OCI-LY3 (cell line): ENCODE results near the gene TCL1B.

Experiments used
- EZH2phosphoT487 ChIP-seq: fragments of 200-600 bp; shearing (Covaris generic); IDR thresholded peaks from 2 replicates; pipeline ENCODE4 v1.6.1; 2018; ENCODE audit warnings: antibody characterized with exemption, mixed run types, low read depth
- TF ChIP-seq, protein P1 (sequence below): fragments of 200-600, 300-600 bp; sonication (generic); IDR thresholded peaks from 2 replicates; pipeline ENCODE4 v1.5.1; 2014; ENCODE audit warnings: antibody characterized with exemption, low read length, low read depth

DNA sequence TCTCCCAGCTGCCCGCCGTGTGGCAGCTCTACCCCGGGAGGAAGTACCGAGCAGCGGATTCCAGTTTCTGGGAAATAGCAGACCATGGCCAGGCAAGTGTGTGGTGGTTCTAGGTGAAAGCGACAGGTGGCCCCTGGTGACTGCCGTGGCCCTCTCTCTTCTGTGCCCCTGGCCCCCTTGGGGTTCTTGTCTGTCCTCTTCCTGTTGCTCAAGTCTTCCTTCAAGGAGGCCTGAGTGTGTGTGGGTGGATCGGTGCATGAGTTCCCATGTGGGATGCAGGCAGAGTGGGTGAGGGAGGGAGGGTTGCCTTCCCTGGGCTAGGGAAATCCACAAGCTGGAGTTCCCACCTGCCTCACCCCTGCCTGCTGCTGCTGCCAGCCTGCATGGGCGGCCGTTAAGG is 4.6 kb downstream of the TCL1B start:
- TF ChIP-seq, protein P1, sequence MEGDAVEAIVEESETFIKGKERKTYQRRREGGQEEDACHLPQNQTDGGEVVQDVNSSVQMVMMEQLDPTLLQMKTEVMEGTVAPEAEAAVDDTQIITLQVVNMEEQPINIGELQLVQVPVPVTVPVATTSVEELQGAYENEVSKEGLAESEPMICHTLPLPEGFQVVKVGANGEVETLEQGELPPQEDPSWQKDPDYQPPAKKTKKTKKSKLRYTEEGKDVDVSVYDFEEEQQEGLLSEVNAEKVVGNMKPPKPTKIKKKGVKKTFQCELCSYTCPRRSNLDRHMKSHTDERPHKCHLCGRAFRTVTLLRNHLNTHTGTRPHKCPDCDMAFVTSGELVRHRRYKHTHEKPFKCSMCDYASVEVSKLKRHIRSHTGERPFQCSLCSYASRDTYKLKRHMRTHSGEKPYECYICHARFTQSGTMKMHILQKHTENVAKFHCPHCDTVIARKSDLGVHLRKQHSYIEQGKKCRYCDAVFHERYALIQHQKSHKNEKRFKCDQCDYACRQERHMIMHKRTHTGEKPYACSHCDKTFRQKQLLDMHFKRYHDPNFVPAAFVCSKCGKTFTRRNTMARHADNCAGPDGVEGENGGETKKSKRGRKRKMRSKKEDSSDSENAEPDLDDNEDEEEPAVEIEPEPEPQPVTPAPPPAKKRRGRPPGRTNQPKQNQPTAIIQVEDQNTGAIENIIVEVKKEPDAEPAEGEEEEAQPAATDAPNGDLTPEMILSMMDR = no peak
- no peak for TF ChIP-seq EZH2phosphoT487
